ENCODE data around the gene CAMK2D. TPM values are rescaled to one million over a fixed set of nuclear protein-coding genes. Genes with fewer than 3 reads are reported as not detected.

CAMK2D gene
- total RNA-seq, 1 donor from 2014 or later, result 46.1 TPM

GRCh38 chr4:113607998-113608397 lies 153.5 kb downstream of the CAMK2D start:
- no peak for TF ChIP-seq CTCF (IDR thresholded peaks at IDR 0.05)
- no peak overlapping the region for H3K27ac ChIP-seq
- no peaks in the 10 kb centered on the region for H3K4me1 ChIP-seq
- no peaks in the 10 kb centered on the region for H3K9me3 ChIP-seq
- DNase-seq (no peak), ATAC-seq (no peak)
- no peaks in the 10 kb centered on the region for H3K36me3 ChIP-seq
- no peak overlapping the region for H3K4me3 ChIP-seq
- H3K27me3 ChIP-seq, result no peaks in the 10 kb centered on the region
- intact Hi-C loops (cut with DNase I), result no loop called here

GRCh38 chr4:113607147-113607720 lies 154.3 kb downstream of the CAMK2D start:
- TF ChIP-seq CTCF (IDR thresholded peaks at IDR 0.05), result no peak
- no peaks in the 10 kb centered on the region for H3K36me3 ChIP-seq
- H3K27me3 ChIP-seq, result no peaks in the 10 kb centered on the region
- H3K4me1 ChIP-seq, result no peaks in the 10 kb centered on the region
- DNase-seq (no peak), ATAC-seq (no peak)
- no peak overlapping the region for H3K4me3 ChIP-seq
- H3K27ac ChIP-seq, result no peak overlapping the region
- intact Hi-C loops (cut with DNase I), result no loop called here
- no peaks in the 10 kb centered on the region for H3K9me3 ChIP-seq

DNA sequence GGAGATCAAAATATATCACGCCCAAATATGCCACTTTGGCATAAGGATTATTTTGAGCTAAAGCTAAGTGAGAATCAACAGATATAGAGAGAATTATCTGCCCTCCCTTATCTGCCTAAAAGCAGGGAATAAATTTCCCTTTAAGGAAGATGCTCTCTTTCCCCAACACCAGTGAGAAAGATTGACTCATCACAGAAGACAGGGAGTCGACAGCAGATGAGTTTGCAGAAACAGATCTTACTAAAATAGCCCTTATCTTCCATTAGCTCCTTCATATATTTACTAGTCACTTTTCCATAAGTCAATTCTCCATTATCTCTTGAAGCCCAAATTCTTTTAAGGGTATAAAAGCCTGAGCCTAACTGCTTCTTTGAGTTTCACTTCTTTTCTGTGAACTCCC lies 156.6 kb downstream of the CAMK2D start:
- H3K27ac ChIP-seq, result no peak overlapping the region
- H3K36me3 ChIP-seq, result no peaks in the 10 kb centered on the region
- ATAC-seq (no peak), DNase-seq (no peak)
- no peaks in the 10 kb centered on the region for H3K4me1 ChIP-seq
- H3K4me3 ChIP-seq, result no peak overlapping the region
- intact Hi-C loops (cut with DNase I), result no loop called here
- H3K9me3 ChIP-seq, result no peaks in the 10 kb centered on the region
- TF ChIP-seq CTCF (IDR thresholded peaks at IDR 0.05), result no peak
- H3K27me3 ChIP-seq, result no peaks in the 10 kb centered on the region

DNA sequence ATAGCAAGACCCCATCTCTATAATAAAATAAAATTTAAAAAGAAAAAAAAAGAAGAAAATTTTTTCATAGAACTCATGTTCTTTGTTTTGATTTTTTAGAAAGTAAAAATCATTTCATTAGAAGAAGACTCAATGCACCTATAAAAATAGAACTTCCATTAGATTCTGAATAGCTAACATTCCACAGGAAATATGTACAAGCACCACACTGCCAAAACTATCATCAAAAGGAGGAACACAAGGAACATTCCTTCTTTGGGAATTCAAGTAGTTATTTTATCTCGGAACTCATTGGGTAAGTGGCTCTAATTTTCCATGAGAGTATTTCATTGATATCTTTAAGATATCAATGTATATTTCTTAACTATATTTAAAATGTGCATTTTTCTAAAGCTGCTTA lies 157.6 kb downstream of the CAMK2D start:
- intact Hi-C loops (cut with DNase I), result no loop called here
- no peak for DNase-seq
- TF ChIP-seq CTCF (IDR thresholded peaks at IDR 0.05), result no peak
- no peak for ATAC-seq
- no peaks in the 10 kb centered on the region for H3K36me3 ChIP-seq
- no peaks in the 10 kb centered on the region for H3K9me3 ChIP-seq
- H3K4me1 ChIP-seq, result no peaks in the 10 kb centered on the region
- H3K27ac ChIP-seq, result no peak overlapping the region
- H3K27me3 ChIP-seq, result no peaks in the 10 kb centered on the region
- no peak overlapping the region for H3K4me3 ChIP-seq

DNA sequence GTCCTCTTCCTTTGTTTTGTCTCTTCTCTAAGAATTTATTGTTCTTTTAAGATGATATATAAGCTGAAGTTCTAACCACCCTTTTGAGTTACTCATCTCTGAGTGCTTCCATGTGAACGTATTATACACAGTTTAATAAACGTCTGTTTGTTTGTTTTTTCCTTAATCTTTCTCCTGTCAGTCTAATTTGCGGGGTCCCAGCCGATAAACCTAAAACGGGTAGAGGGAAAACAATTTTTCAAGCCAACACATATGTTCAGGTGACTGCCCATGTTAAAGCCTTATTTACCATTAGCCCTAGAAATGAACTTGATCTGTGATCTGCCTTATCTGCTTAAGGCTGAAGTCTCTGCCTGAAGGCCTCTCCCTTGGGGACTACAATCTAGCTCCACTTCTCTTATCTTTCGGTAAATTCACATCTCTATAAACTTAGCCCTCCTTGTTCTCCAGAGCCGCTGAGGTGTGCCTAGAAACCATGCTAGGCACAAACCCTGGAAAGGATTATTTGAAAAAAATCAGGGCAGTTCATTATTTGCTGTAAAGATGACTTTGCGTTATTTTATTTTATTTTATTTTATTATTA lies 158.8 kb downstream of the CAMK2D start:
- H3K27ac ChIP-seq, result no peak overlapping the region
- DNase-seq (no peak), ATAC-seq (no peak)

More for the DNA sequence above, 158.8 kb downstream of the CAMK2D start:
- TF ChIP-seq CTCF (IDR thresholded peaks at IDR 0.05), result no peak
- Histone ChIP-seq H3K4me3 (no peak overlapping the region), H3K4me1 (no peaks in the 10 kb centered on the region), H3K27me3 (no peaks in the 10 kb centered on the region), H3K9me3 (no peaks in the 10 kb centered on the region), H3K36me3 (no peaks in the 10 kb centered on the region)
- intact Hi-C loops (cut with DNase I), result no loop called here
